WI38 (cell line): ENCODE results near the gene MEOX2.

Source experiments
- H3K4me3 ChIP-seq: 2 replicates; pipeline ENCODE4 v1.5.1; 2011; ENCODE audit warnings: low read depth, mild to moderate bottlenecking, control low read depth, low read length
- TF ChIP-seq, protein P1 (sequence below): IDR thresholded peaks from 2 replicates; pipeline ENCODE4 v1.5.1; 2012; ENCODE audit warnings: low read depth, mild to moderate bottlenecking, control low read depth, low read length

The MEOX2 gene

DNA sequence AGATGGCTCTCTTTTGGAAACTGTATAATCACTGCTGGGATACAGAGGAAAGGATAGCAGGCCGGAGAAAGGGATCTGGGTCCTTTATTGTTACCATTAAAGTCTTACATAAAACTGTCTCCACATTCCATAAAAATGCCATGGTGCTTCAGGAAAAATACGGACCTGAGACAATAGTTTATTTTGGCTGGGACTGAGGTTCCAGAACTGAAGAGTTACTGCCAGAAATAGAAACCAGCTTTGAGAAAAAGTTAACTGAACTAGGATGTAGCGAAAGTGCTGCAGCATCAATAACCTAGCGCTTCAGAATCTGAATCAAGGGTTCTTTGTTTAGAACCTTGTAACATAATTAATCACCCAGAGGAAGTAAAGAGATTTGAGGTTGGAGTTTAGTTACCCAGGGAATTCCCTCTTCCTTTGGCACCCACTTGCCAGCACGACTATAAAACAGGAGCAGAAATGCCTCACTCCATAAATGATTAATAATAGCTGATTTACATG is 38.0 kb downstream of the MEOX2 start:
- H3K4me3 ChIP-seq: no peak overlapping the region
- TF ChIP-seq, protein P1, sequence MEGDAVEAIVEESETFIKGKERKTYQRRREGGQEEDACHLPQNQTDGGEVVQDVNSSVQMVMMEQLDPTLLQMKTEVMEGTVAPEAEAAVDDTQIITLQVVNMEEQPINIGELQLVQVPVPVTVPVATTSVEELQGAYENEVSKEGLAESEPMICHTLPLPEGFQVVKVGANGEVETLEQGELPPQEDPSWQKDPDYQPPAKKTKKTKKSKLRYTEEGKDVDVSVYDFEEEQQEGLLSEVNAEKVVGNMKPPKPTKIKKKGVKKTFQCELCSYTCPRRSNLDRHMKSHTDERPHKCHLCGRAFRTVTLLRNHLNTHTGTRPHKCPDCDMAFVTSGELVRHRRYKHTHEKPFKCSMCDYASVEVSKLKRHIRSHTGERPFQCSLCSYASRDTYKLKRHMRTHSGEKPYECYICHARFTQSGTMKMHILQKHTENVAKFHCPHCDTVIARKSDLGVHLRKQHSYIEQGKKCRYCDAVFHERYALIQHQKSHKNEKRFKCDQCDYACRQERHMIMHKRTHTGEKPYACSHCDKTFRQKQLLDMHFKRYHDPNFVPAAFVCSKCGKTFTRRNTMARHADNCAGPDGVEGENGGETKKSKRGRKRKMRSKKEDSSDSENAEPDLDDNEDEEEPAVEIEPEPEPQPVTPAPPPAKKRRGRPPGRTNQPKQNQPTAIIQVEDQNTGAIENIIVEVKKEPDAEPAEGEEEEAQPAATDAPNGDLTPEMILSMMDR: no peak

DNA sequence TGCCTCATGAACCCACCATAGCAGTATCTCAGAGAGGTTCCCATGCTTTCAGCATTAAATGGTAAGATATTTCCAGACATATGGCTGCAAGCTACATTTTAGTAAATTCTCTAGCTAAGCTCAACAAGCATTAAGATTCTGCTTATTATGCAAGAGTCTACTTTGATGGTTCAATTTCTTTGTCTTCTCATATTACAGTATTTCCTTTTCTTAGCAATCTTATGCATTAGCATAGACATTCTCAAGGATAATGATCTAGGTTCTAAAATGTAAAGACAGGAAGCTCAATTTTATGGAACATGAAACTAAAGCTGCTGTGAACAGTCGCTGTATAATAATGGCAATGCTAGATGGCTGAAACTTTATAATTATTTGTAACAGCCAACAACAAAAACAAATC is 39.2 kb downstream of the MEOX2 start:
- TF ChIP-seq, protein P1: no peak
- no peak overlapping the region for H3K4me3 ChIP-seq

DNA sequence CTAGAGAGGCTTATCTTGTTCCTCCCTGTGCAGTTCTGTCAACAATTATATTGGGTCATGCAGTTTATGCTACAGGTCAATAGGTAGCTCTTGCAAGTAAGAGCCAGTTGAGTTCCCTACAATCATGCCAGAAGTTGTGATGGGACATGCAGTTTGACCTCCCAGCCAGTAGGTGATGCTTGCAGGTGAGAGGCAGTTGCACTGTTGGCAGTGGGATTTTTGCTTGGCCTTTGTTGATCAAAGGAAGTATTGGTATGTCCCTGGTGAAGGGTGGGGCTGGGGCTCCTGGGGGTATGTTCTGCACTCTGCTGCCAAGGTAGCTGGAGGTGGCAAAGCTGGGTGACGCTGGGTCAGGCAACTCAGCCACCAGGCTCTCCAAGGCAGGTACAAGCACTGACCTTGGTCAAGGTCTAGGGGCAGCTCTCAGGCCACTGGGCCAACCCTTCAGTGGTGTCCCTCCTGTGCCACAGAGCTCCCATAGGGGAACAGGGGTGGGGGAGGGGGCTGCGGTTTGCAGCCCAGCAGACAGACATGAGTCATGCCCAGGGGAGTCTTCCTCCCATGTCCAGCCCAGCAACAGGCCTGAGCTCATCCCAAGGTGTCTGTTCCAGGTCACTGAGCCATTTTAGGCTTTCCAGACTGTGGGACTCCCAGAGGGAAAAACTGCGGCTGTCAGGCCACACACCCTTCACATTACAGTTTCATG is 43.3 kb downstream of the MEOX2 start:
- H3K4me3 ChIP-seq: no peak overlapping the region
- TF ChIP-seq, protein P1: no peak

DNA sequence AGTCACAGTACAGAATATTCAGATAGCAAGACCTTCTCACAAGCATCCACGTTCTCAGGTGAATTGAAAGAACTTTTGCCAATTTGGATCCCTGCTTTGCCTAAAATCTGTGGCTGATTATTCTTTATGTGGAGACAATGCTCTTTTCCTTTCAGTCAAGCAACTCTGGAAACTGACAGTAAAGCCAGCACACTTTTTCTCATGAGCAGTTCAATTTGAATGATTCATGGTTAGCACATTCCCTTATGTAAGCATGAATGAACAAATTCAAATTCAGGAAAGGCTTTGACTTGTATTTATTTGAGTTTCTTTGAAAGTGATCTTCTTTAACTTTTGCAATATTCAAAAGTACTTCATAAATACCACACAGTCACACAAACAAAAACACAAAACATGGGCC is 57.6 kb downstream of the MEOX2 start:
- no peak overlapping the region for H3K4me3 ChIP-seq
- TF ChIP-seq, protein P1: no peak

DNA sequence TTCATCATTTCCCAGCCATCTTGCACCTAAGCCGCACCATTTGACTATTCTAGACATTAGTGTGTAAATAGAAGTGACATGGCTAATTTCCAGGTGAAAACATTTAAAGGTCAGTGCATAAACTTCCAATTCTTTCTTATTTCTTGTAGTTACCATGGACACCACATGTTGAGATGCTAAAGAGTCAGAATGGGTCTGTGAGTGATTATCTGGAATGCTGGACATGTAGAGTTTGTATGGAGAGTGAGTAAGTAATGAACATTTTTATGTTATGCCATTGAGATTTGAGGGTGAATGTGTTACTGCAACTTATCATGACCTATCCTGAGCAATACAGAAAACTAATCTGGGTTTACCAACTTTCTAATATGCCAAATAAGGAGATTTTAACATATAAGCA is 60.4 kb downstream of the MEOX2 start:
- TF ChIP-seq, protein P1: no peak
- H3K4me3 ChIP-seq: no peak overlapping the region

DNA sequence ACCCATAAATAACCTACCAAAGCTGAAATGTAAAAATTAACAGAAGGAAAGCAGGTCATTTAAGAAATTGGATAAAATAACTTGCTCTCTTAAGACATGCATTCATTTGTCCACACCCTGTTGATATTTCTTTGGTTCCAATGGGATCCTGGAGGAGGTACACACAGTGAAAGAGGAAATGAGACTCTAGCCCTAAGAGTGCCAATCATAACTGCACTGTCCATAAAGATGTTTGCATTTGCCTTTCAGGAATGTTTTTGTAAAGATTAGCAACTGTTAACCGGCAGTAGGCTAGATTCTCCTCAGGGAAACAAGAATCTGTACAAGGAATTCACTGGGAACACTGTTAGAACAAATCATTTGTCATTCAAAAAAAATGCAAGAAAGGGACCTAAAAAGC is 61.0 kb downstream of the MEOX2 start:
- TF ChIP-seq, protein P1: no peak

DNA sequence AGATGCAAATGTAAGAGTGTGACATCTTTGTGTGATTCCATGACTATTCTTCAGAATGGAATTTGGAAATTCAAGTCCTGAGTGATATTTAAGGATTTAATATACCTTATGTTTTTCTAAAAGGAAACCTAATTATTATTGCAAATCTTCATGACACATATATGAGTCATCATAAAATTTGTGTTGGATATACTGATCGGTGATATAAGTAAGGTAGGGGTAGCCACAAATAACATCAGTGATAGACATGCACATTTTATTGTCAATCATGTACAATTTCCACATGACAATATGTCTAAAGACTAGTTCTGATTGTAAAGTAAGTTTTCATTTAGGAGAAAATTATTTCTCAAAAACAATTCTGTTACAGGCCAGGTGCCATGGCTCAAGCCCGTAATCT is 65.0 kb downstream of the MEOX2 start:
- TF ChIP-seq, protein P1: no peak
- no peak overlapping the region for H3K4me3 ChIP-seq

More for the DNA sequence above, 61.0 kb downstream of the MEOX2 start:
- no peak overlapping the region for H3K4me3 ChIP-seq
